ENCODE measurements around the gene EMC7. TPM values are rescaled to one million over a fixed set of nuclear protein-coding genes. Genes with fewer than 3 reads are reported as not detected.
"Not testable (repeated sequence)": the region's sequence is repeated elsewhere in the genome, so short reads cannot be mapped to it uniquely, and the experiment has no call there.

The EMC7 gene
- total RNA-seq, 1 donor, result 57.4 TPM

DNA sequence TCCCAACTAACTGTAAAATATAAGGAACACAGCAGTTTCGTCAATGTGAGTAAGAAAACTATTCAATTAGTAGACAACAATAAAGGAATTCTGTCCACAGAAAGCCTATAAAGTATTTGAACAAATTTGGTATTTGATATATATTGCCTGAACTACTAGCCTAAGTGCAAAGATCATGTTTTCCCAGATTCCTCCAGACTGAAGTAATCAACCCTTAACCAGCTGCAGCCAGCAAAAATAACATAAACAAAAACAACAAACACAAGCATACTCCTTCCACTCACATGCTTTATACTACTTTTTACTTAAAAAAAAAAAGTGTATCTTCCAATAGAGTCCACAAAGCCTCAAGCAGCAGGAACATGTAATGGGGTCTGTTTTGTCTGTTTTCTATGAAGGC lies 24.3 kb upstream of the EMC7 start:
- TF ChIP-seq CTCF (IDR thresholded peaks at IDR 0.05; ENCODE audit: insufficient read depth, low read depth, low read length), result no peak
- no peak overlapping the region for H3K4me3 ChIP-seq (ENCODE audit: low read depth, low read length)
- DNase-seq (ENCODE audit: low read depth), result peak; percentile 54

- no peak for TF ChIP-seq CTCF (IDR thresholded peaks at IDR 0.05; ENCODE audit: insufficient read depth, low read depth, low read length)
- H3K4me3 ChIP-seq (ENCODE audit: low read depth, low read length), result no peak overlapping the region
- DNase-seq (ENCODE audit: low read depth), result no peak
Measured at GRCh38 chr15:34124651-34125050, 23.0 kb upstream of the EMC7 start.

DNA sequence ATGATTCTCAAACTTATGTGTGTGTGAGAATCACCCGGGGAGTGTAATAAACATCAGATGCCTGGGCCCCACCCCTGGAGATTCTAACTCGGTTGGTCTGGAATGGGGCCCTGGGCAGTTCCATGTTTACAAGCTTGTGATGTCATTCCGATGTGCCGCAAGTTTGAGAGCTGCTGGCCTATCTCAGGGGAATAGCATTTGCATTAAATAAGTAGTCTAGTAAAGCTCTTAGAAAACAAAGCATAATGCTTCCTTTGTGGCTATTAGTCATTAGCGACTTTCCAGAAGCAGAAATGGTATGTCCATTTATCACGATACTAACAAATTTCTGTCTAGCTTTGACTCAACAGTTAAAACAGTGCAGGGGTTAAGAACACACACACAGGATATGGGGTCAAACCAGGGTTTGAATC lies 21.1 kb upstream of the EMC7 start:
- no peak overlapping the region for H3K4me3 ChIP-seq (ENCODE audit: low read depth, low read length)
- no peak for TF ChIP-seq CTCF (IDR thresholded peaks at IDR 0.05; ENCODE audit: insufficient read depth, low read depth, low read length)
- DNase-seq (ENCODE audit: low read depth), result peak; percentile 97

GRCh38 chr15:34121786-34122185 lies 20.1 kb upstream of the EMC7 start:
- not testable (repeated sequence) for H3K4me3 ChIP-seq (ENCODE audit: low read depth, low read length)
- DNase-seq (ENCODE audit: low read depth), result peak; percentile 77

- H3K4me3 ChIP-seq (ENCODE audit: low read depth, low read length); DNase-seq (ENCODE audit: low read depth): not testable (repeated sequence)
Measured at GRCh38 chr15:34120420-34120819, 18.8 kb upstream of the EMC7 start.

DNA sequence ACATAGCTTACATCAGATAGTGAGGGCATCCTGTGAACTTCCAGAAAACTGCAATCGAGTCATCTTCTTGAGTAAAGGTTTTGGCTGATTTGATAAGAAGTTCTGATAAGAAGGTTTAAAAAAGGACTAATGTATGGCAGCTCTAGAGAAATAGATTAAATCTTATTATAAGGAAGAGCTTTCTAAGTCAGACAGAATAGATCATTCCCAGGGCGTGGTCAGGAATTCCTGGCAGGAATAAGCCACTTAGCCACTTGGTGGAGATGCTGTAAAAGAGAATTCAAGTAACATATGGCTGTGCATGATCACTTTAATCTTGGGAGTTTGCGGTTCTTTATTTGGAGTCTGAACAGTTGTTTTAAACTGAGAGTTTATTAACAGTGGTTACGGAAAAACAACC lies 17.6 kb upstream of the EMC7 start:
- DNase-seq (ENCODE audit: low read depth), result peak; percentile 77
- no peak overlapping the region for H3K4me3 ChIP-seq (ENCODE audit: low read depth, low read length)
- TF ChIP-seq CTCF (IDR thresholded peaks at IDR 0.05; ENCODE audit: insufficient read depth, low read depth, low read length), result no peak

DNA sequence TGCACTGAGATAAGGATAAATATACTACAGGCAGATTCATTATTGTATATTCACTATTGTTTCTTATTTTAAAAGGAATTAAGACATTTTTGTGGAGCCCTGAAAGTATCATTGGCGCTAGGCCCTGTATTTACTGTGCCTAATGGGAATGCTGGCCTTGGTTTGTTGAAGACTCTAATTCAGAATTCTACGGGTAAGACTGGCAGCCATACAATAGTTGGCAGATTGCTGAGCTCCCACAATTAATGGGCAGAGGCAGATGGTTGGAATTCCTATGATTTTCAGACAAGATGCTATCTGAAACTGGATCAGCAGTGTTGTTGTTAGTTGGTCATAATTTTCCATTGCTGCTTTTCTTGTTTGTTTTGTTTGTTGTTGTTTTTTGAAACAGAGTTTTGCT lies 15.0 kb upstream of the EMC7 start:
- no peak for DNase-seq (ENCODE audit: low read depth)
- TF ChIP-seq CTCF (IDR thresholded peaks at IDR 0.05; ENCODE audit: insufficient read depth, low read depth, low read length), result no peak
- no peak overlapping the region for H3K4me3 ChIP-seq (ENCODE audit: low read depth, low read length)

- no peak for TF ChIP-seq CTCF (IDR thresholded peaks at IDR 0.05; ENCODE audit: insufficient read depth, low read depth, low read length)
- DNase-seq (ENCODE audit: low read depth), result no peak
- no peak overlapping the region for H3K4me3 ChIP-seq (ENCODE audit: low read depth, low read length)
Measured at GRCh38 chr15:34114739-34115138, 13.1 kb upstream of the EMC7 start.

All from fibroblast of villous mesenchyme (primary cell).